HG03521 (cell line): ENCODE results near the gene PLPP4.
A peak's percentile ranks its signal among the peaks of the same experiment; 100 is the strongest.

ENCODE experiments used
- ATAC-seq: cut with Tn5 transposase; IDR thresholded peaks from one replicate; pipeline ENCODE4 v1.9.1; 2021; ENCODE audit warnings: mild to moderate bottlenecking, moderate library complexity; ENCODE audit not compliant: unreplicated experiment

PLPP4 gene

GRCh38 chr10:120456143-120456625 is 843 bp upstream of the PLPP4 start:
- ATAC-seq: no peak

- ATAC-seq: no peak
Observed at GRCh38 chr10:120457431-120458172, 575 bp downstream of the PLPP4 start.

- no peak for ATAC-seq
Observed at GRCh38 chr10:120458432-120458831, 1.4 kb downstream of the PLPP4 start.

GRCh38 chr10:120459185-120459584 is 2.2 kb downstream of the PLPP4 start:
- ATAC-seq: no peak

GRCh38 chr10:120460186-120460585 is 3.2 kb downstream of the PLPP4 start:
- no peak for ATAC-seq

- ATAC-seq: no peak
Observed at GRCh38 chr10:120460776-120461175, 3.7 kb downstream of the PLPP4 start.

GRCh38 chr10:120462018-120462682 is 5.1 kb downstream of the PLPP4 start:
- no peak for ATAC-seq

- ATAC-seq: no peak
Observed at GRCh38 chr10:120465138-120465537, 8.1 kb downstream of the PLPP4 start.

GRCh38 chr10:120466006-120466405 is 9.0 kb downstream of the PLPP4 start:
- no peak for ATAC-seq

GRCh38 chr10:120473593-120473992 is 16.6 kb downstream of the PLPP4 start:
- peak; percentile 58 for ATAC-seq

- no peak for ATAC-seq
Observed at GRCh38 chr10:120474956-120475355, 17.9 kb downstream of the PLPP4 start.

- ATAC-seq: no peak
Observed at GRCh38 chr10:120475844-120476791, 19.1 kb downstream of the PLPP4 start.

GRCh38 chr10:120477021-120477742 is 20.2 kb downstream of the PLPP4 start:
- ATAC-seq: no peak

GRCh38 chr10:120477743-120478141 is 20.7 kb downstream of the PLPP4 start:
- no peak for ATAC-seq

- no peak for ATAC-seq
Observed at GRCh38 chr10:120478386-120478785, 21.4 kb downstream of the PLPP4 start.

GRCh38 chr10:120479506-120479905 is 22.5 kb downstream of the PLPP4 start:
- no peak for ATAC-seq

- ATAC-seq: no peak
Observed at GRCh38 chr10:120480065-120480600, 23.1 kb downstream of the PLPP4 start.

- no peak for ATAC-seq
Observed at GRCh38 chr10:120480848-120481247, 23.8 kb downstream of the PLPP4 start.

- ATAC-seq: no peak
Observed at GRCh38 chr10:120483006-120483405, 26.0 kb downstream of the PLPP4 start.

- ATAC-seq: no peak
Observed at GRCh38 chr10:120483651-120484301, 26.7 kb downstream of the PLPP4 start.
